ENCODE measurements around the gene CBFA2T2. TPM values are rescaled to one million over a fixed set of nuclear protein-coding genes. Genes with fewer than 3 reads are reported as not detected.
"Not testable (repeated sequence)": the region's sequence is repeated elsewhere in the genome, so short reads cannot be mapped to it uniquely, and the experiment has no call there.

Gene CBFA2T2
- total RNA-seq, 2 donors from 2014 or later: 14.4 to 15.7 TPM

DNA sequence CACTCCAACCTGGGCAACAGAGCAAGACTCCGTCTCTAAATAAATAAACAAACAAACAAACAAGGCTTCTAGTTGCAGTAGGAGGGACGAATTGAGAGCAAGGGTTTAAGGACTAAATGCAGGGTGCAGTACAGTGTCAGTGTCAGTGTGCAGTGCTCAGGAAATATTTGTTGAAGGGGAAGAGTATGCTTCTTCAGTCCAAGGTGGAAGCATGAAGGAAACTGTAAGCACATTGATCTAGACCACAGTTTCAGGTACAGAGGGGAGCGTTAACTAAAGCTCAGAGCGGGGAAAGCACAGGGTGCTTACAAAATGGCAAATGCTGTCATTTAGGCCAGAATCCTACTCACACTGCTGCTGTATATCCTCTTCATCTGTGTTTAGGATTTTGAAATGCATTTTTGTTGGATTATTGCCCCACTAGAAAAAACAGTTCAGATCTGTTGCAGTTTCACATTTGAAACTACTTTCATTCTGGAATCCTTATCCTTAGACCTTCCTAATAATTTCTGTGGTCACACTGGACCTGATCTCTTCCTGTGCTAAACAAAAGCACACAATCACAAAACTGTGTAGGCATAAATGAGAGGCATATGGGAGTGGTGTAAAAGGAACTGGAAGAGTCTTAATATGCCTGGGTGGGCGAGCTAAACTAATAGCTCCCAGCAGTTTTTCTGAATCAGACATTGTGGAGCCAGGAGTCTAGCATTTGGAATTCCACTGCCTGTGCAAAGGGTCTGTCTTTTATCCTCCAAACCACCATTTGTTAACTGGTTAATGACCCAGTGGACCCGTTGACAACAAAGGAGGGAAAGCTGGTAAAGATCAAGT, 41.4 kb downstream of the CBFA2T2 start:
- Mint-ChIP-seq H3K9me3 (no peaks in the 10 kb centered on the region), H3K27me3 (ENCODE audit: low read depth) (no peaks in the 10 kb centered on the region), H3K4me1 (ENCODE audit: low read depth) (peaks cover 18% of the 10 kb centered on the region), H3K36me3 (ENCODE audit: insufficient read depth in 2 of 2) (no peaks in the 10 kb centered on the region), H3K4me3 (no peak overlapping the region), H3K27ac (no peak overlapping the region)
- DNase-seq (no peak), ATAC-seq (replicated peaks in 1 of 2) (no peak)

DNA sequence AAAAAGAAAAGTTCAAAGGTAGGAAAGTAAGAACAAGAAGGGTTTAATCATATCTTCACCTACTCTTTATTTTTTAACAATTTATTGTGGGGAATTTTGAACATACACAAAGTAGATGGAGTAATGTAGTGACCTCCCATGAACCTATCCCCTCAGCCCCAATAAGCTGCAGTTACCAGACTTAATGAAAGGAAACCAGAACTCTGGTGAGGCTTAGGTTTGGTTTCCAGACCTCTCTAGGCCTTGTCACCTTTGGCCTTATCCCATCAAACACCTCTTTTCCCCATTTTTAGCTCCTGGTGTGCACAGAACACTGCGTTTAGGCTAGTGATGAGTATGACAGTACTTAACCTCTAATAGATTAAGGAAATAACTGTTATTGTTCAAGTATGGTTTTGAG, 42.0 kb downstream of the CBFA2T2 start:
- H3K4me1 Mint-ChIP-seq (ENCODE audit: low read depth): peaks cover 18% of the 10 kb centered on the region
- ATAC-seq (replicated peaks in 1 of 2) (no peak), DNase-seq (no peak)
- H3K27me3 Mint-ChIP-seq (ENCODE audit: low read depth): no peaks in the 10 kb centered on the region
- no peaks in the 10 kb centered on the region for H3K9me3 Mint-ChIP-seq
- no peak overlapping the region for H3K4me3 Mint-ChIP-seq
- no peak overlapping the region for H3K27ac Mint-ChIP-seq
- no peaks in the 10 kb centered on the region for H3K36me3 Mint-ChIP-seq (ENCODE audit: insufficient read depth in 2 of 2)

DNA sequence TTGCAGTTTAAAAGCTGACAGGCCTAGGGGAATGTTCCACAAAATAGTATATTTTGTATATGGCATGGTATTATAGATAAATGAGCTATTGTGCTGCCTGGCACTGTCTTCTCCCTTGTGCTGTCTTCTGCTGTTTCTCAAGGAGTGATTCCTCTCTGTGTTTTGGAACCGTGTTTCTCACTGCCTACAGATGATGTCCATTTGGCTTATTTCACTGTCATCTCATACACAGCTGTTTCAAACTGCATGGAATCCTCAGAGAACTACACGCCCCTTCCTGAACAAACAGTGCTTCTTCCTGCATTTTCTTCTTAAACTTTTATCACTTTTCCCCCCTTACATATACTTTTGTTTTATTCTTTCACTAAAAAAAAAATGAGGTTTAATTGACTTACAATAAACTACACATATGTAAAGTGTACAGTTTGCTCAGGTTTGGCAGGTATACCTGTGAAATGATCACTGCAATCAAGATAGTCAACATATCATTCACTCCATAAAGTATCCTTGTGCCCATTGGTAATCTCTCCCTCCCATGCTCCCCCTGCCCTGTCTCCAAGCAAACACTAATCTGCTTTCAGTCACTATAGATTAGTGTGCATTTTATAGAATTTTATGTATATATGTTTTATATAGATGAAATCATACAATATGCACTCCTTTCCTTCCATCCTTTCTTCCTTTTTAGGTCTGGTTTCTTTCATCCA, 43.0 kb downstream of the CBFA2T2 start:
- no peaks in the 10 kb centered on the region for H3K9me3 Mint-ChIP-seq
- ATAC-seq (replicated peaks in 1 of 2) (no peak), DNase-seq (no peak)
- H3K27me3 Mint-ChIP-seq (ENCODE audit: low read depth): no peaks in the 10 kb centered on the region
- peaks cover 0 to 4% of the 10 kb centered on the region in 2 donors for H3K36me3 Mint-ChIP-seq (ENCODE audit: insufficient read depth in 2 of 2)
- H3K27ac Mint-ChIP-seq: no peak overlapping the region
- peaks cover 18% of the 10 kb centered on the region for H3K4me1 Mint-ChIP-seq (ENCODE audit: low read depth)
- no peak overlapping the region for H3K4me3 Mint-ChIP-seq

DNA sequence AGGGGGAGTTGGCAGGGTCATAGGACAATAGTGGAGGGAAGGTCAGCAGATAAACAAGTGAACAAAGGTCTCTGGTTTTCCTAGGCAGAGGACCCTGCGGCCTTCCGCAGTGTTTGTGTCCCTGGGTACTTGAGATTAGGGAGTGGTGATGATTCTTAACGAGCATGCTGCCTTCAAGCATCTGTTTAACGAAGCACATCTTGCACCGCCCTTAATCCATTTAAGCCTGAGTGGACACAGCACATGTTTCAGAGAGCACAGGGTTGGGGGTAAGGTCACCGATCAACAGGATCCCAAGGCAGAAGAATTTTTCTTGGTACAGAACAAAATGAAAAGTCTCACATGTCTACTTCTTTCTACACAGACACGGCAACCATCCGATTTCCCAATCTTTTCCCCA, 45.8 kb downstream of the CBFA2T2 start:
- H3K4me3 Mint-ChIP-seq; DNase-seq; H3K27me3 Mint-ChIP-seq (ENCODE audit: low read depth); ATAC-seq (replicated peaks in 1 of 2); H3K36me3 Mint-ChIP-seq (ENCODE audit: insufficient read depth in 2 of 2); H3K9me3 Mint-ChIP-seq; H3K27ac Mint-ChIP-seq: not testable (repeated sequence)
- H3K4me1 Mint-ChIP-seq (ENCODE audit: low read depth): peaks cover 10% of the 10 kb centered on the region

GRCh38 chr20:33537608-33538007, 47.7 kb downstream of the CBFA2T2 start:
- no peak for DNase-seq
- Mint-ChIP-seq H3K27ac (no peak overlapping the region), H3K36me3 (ENCODE audit: insufficient read depth in 2 of 2) (peaks cover 0 to 4% of the 10 kb centered on the region in 2 donors), H3K4me3 (no peak overlapping the region), H3K27me3 (ENCODE audit: low read depth) (no peaks in the 10 kb centered on the region), H3K9me3 (no peaks in the 10 kb centered on the region), H3K4me1 (ENCODE audit: low read depth) (no peaks in the 10 kb centered on the region)
- no peak for ATAC-seq (replicated peaks in 1 of 2)

- H3K27ac Mint-ChIP-seq: no peak overlapping the region
- ATAC-seq (replicated peaks in 1 of 2) (no peak), DNase-seq (no peak)
- no peaks in the 10 kb centered on the region for H3K4me1 Mint-ChIP-seq (ENCODE audit: low read depth)
- H3K27me3 Mint-ChIP-seq (ENCODE audit: low read depth): no peaks in the 10 kb centered on the region
- no peaks in the 10 kb centered on the region for H3K9me3 Mint-ChIP-seq
- peaks cover 0 to 4% of the 10 kb centered on the region in 2 donors for H3K36me3 Mint-ChIP-seq (ENCODE audit: insufficient read depth in 2 of 2)
- no peak overlapping the region for H3K4me3 Mint-ChIP-seq
Measured at GRCh38 chr20:33539129-33539528, 49.2 kb downstream of the CBFA2T2 start.

DNA sequence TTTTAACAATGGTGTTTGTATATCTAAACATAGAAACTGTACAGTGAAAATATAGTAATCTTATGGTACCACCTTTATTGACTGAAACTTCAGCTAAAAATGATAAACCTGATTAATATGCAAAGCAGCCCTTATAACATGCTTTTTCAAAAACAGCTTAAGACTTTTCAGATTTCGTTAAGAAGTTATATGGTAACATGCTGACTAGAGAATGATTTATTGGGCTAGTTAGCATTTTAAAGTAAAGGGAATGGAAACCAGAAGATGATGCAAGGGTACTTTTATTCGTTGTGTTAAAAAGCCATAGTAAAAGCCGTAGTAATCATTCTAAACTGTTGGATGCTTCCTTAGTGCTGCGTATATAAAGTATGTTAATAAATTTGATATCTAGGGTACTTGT, 50.5 kb downstream of the CBFA2T2 start:
- ATAC-seq (replicated peaks in 1 of 2): no peak
- H3K36me3 Mint-ChIP-seq (ENCODE audit: insufficient read depth in 2 of 2): peaks cover 0 to 4% of the 10 kb centered on the region in 2 donors
- H3K27ac Mint-ChIP-seq: no peak overlapping the region
- H3K27me3 Mint-ChIP-seq (ENCODE audit: low read depth): no peaks in the 10 kb centered on the region
- no peak for DNase-seq
- no peaks in the 10 kb centered on the region for H3K9me3 Mint-ChIP-seq
- H3K4me1 Mint-ChIP-seq (ENCODE audit: low read depth): peaks cover 10% of the 10 kb centered on the region
- no peak overlapping the region for H3K4me3 Mint-ChIP-seq

DNA sequence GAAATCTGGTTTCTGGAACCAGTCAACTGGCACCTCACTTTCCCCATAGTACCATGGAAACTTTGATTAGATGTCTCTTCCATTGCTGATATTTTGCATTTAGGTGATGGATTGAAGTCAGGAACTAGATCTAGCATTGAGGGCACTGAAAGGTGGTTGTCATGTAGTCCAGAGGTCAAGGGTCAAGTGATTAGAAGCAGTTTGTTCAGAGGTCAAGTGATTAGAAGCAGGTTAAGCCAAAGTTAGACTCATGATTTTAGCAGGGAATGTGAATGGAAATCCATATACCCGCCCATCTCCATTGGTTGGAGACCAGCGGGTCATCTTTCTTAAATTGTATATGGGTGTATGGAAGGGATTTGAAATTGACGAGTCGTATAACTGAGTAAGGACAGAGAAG, 51.2 kb downstream of the CBFA2T2 start:
- Mint-ChIP-seq H3K4me3 (no peak overlapping the region), H3K4me1 (ENCODE audit: low read depth) (peaks cover 10% of the 10 kb centered on the region), H3K27me3 (ENCODE audit: low read depth) (no peaks in the 10 kb centered on the region), H3K27ac (no peak overlapping the region), H3K9me3 (no peaks in the 10 kb centered on the region), H3K36me3 (ENCODE audit: insufficient read depth in 2 of 2) (peaks cover 0 to 4% of the 10 kb centered on the region in 2 donors)
- ATAC-seq (replicated peaks in 1 of 2) (no peak), DNase-seq (no peak)

- no peak for ATAC-seq (replicated peaks in 1 of 2)
- H3K27ac Mint-ChIP-seq: no peak overlapping the region
Measured at GRCh38 chr20:33541797-33542196, 51.9 kb downstream of the CBFA2T2 start.

GRCh38 chr20:33545763-33546162, 55.9 kb downstream of the CBFA2T2 start:
- DNase-seq (no peak), ATAC-seq (replicated peaks in 1 of 2) (no peak)
- Mint-ChIP-seq H3K9me3 (no peaks in the 10 kb centered on the region), H3K27ac (no peak overlapping the region), H3K36me3 (ENCODE audit: insufficient read depth in 2 of 2) (peaks cover 0 to under 1% of the 10 kb centered on the region in 2 donors), H3K4me1 (ENCODE audit: low read depth) (peaks cover 10% of the 10 kb centered on the region), H3K27me3 (ENCODE audit: low read depth) (no peaks in the 10 kb centered on the region), H3K4me3 (no peak overlapping the region)

More at GRCh38 chr20:33541797-33542196, 51.9 kb downstream of the CBFA2T2 start:
- Mint-ChIP-seq H3K36me3 (ENCODE audit: insufficient read depth in 2 of 2) (peaks cover 0 to 4% of the 10 kb centered on the region in 2 donors), H3K4me3 (no peak overlapping the region), H3K4me1 (ENCODE audit: low read depth) (peaks cover 10% of the 10 kb centered on the region), H3K27me3 (ENCODE audit: low read depth) (no peaks in the 10 kb centered on the region), H3K9me3 (no peaks in the 10 kb centered on the region)
- DNase-seq: no peak

- no peak for ATAC-seq (replicated peaks in 1 of 2)
- Mint-ChIP-seq H3K36me3 (ENCODE audit: insufficient read depth in 2 of 2) (peaks cover 0 to 5% of the 10 kb centered on the region in 2 donors), H3K4me1 (ENCODE audit: low read depth) (peaks cover 37% of the 10 kb centered on the region), H3K27me3 (ENCODE audit: low read depth) (no peaks in the 10 kb centered on the region), H3K9me3 (no peaks in the 10 kb centered on the region), H3K4me3 (no peak overlapping the region), H3K27ac (no peak overlapping the region)
- no peak for DNase-seq
Measured at GRCh38 chr20:33549229-33549999, 59.5 kb downstream of the CBFA2T2 start.

DNA sequence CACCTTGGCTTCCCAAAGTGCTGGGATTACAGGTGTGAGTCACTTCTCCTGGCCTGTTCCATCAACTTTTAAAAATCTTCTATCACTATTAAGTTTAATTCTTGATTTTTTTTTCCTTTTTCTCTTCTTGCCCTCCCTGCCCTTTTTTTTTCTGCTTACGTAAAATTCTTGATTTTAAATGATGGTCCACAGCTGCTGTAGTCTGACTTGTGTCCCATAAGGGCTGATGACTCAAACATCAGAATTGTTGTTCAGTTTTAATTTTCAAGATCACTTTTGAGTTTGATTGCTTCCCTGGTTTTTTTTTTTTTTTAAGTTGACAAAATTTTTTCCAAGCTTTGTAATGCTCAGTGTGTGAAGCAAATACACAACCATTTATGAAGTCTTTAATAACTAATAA, 61.9 kb downstream of the CBFA2T2 start:
- ATAC-seq (replicated peaks in 1 of 2) (no peak), DNase-seq (no peak)
- Mint-ChIP-seq H3K4me3 (no peak overlapping the region), H3K4me1 (ENCODE audit: low read depth) (peaks cover 46% of the 10 kb centered on the region), H3K27ac (peak overlapping the region; percentile 64), H3K27me3 (ENCODE audit: low read depth) (no peaks in the 10 kb centered on the region), H3K36me3 (ENCODE audit: insufficient read depth in 2 of 2) (peaks cover 0 to 6% of the 10 kb centered on the region in 2 donors), H3K9me3 (no peaks in the 10 kb centered on the region)

- H3K36me3 Mint-ChIP-seq (ENCODE audit: insufficient read depth in 2 of 2): peaks cover 0 to 6% of the 10 kb centered on the region in 2 donors
- no peak for DNase-seq
- H3K27ac Mint-ChIP-seq: peak overlapping the region; percentile 12
- no peaks in the 10 kb centered on the region for H3K9me3 Mint-ChIP-seq
- peaks cover 46% of the 10 kb centered on the region for H3K4me1 Mint-ChIP-seq (ENCODE audit: low read depth)
- H3K27me3 Mint-ChIP-seq (ENCODE audit: low read depth): no peaks in the 10 kb centered on the region
- ATAC-seq (replicated peaks in 1 of 2): no peak
- H3K4me3 Mint-ChIP-seq: no peak overlapping the region
Measured at GRCh38 chr20:33552519-33552918, 62.6 kb downstream of the CBFA2T2 start.
